ENCODE results near the gene OVOL2.
"Not testable (repeated sequence)": the region's sequence is repeated elsewhere in the genome, so short reads cannot be mapped to it uniquely, and the experiment has no call there.

OVOL2 gene

GRCh38 chr20:18056174-18057100 lies 1.3 kb downstream of the OVOL2 start:
- DNase-seq = peak; percentile 39

DNA sequence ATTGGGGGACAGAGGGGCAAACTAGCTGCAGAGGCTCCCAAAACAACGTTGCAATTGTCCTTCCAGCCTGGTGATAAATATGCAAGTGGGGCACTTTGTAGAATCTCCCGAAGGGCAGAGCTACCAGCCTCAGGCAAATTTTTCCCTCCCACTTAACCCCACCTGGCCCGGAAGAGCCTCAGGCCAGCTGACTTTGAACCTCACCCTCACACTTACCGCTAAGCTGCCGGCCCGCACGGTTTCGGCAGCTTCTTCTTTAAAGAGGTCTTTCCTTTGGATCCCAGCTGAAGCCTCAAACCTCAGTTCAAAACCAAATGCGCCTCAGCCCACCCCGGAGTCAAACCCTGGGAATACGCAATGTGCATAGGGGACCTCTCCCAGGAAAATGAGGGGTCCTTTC lies 2.5 kb downstream of the OVOL2 start:
- DNase-seq = no peak

- DNase-seq = no peak
Measured at GRCh38 chr20:18052856-18053255, 4.9 kb downstream of the OVOL2 start.

- no peak for DNase-seq
Measured at GRCh38 chr20:18050628-18051027, 7.1 kb downstream of the OVOL2 start.

- no peak for DNase-seq
Measured at GRCh38 chr20:18048176-18048575, 9.5 kb downstream of the OVOL2 start.

DNA sequence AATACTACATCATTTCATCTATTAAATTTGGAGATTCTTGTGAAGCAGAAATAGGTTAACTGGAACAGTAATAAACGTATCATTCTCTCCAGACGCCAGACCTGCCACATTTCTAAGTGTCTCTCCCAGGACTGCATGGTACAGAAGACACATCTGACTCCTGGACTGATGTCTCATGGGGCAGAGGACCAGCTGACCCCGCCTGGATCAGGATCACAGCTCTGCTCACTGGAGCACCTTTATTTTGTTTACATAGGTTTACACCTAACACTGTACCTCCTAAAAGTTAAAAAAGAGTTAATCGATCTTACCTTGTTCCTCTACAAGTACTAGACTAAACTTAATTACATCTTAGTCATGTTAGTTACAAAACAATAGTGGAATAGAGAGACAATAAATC lies 11.2 kb downstream of the OVOL2 start:
- no peak for DNase-seq

DNA sequence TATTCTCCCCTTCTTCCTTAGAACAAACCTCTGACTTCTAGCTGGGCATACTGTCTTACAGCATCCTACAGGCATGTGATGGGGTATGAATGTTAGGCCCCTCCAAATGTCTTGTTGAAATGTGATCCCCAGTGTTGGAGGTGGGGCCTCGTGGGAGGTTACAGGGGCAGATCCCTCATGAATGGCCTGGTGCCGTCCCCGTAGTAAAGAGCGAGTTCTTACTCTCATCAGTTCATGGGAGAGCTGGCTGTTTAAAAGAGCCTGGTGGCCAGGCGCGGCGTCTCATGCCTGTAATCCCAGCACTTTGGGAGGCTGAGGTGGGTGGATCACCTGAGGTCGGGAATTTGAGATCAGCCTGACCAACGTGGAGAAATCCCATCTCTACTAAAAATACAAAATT lies 15.5 kb downstream of the OVOL2 start:
- no peak for DNase-seq

GRCh38 chr20:18041462-18041861 lies 16.3 kb downstream of the OVOL2 start:
- DNase-seq = no peak

DNA sequence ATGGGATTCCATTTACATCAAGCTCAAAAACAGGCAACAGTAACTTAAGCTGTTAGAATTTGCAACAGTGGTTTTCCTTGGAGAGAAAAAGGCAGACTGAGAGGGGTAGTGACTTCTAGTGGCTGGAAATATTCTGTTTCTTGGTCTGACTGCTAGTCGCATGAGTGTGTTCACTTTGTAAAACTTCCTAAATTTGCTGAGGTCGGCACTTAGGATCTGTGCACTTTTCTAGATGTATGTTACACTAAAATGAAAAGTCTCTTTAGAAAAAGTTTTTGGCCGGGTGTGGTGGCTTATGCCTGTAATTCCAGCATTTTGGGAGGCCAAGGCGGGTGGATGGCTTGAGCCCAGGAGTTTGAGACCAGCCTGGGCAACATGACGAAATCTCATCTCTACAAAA lies 18.7 kb downstream of the OVOL2 start:
- no peak for DNase-seq

- no peak for DNase-seq
Measured at GRCh38 chr20:18034039-18034438, 23.7 kb downstream of the OVOL2 start.

DNA sequence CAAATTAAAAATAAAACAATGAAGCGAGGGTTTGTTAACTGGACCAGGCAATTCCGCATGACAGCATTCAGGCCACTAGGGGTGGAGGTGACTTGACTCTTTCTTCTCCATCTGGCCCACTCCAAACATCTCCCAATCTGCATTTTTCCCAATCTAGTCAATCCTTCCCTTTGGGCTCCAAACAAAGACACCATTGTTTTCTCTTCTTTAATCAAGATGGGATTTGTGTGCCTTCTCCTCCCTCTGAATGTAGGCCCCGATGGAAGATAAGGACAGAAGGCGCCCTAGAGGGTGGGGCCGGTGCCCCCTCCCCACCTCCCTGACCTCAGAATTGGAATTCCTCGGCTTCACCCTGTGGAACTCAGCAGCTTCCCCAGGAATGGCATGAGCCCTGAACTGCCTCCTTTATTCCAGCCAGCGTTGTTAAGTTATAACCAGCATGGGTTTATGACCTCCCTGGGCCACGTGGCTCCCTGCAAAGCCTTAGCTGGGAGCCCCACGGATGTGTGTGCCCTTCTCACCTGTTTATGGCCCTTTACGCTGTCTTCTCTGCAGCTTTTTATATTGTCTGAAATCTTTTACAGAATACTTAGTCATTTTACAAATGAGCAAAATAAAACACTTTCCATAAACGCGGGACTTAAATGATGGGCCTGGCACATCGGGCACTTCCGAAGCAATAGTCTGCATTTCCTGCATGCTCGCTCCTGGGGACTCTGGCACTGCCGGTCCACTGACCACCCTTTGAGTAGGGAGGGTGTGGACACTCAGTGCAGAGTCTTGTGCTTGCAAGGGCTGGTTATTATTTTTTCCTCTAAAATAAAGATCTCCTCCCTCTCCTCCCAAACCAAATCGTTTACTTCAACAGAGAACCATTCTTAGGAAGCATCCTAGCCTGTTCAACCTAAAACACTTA lies 24.5 kb downstream of the OVOL2 start:
- no peak for DNase-seq

GRCh38 chr20:18031888-18032509 lies 25.7 kb downstream of the OVOL2 start:
- no peak for DNase-seq

GRCh38 chr20:18031050-18031449 lies 26.7 kb downstream of the OVOL2 start:
- DNase-seq = no peak

- DNase-seq = no peak
Measured at GRCh38 chr20:18030020-18030419, 27.7 kb downstream of the OVOL2 start.

DNA sequence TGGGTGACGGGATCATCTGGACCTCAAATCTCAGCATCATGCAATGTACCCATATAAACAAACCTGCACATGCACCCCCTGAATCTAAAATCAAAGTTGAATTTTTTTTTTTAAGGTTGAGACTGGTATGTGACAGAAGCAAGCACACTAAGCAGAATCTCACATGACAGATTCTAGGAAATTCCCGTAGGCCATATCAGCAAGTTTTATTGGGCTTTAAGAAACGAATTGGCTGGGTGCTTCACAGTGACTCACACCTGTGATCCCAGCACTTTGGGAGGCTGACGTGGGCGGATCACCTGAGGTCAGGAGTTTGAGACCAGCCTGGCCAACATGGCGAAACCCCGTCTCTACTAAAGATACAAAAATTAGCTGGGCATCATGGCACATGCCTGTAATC lies 30.7 kb downstream of the OVOL2 start:
- DNase-seq = not testable (repeated sequence)

DNA sequence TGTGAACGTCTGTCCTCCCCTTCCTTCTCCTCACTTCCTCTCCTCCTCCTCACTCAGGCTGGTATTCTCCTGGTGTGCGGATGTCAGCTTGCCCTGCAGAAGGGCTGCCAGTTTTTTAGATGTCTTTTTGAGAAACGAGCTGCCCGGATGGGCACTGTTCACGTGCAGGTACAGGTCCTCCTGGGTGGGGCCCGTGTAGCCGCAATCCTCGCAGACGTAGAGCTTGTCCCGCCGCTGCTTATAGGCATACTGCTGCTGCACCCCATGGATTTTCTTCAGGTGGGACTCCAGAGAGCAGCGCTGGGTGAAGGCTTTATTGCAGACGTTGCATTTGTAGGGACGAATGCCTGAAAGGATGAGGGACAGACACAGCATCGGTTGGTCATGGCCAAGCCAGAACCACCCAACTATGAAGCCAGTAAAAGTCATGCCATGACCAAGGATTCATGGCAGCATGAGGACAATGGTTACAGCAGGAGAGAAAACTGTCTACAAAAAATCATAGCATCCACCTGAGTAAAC lies 33.0 kb downstream of the OVOL2 start:
- no peak for DNase-seq

DNA sequence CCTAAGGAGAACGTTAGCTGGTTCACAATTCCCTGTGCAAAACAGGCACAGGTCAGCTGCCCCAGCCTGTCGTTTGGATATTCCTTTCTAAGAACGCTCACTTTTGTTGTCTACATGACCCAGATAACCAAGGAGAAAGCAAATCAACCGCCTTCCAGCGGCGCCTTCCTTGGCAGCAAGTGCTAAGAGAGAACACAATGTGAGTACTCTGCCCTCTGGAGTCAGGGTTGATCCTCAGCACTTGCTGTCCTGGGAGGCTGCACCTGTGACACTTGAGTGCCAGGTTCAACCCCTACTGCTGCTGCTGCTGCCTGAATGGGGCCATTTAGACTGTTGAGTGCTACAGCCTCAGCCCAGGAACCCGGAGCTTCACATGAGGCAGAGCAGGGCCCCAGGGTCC lies 36.8 kb downstream of the OVOL2 start:
- no peak for DNase-seq

GRCh38 chr20:18019068-18019467 lies 38.6 kb downstream of the OVOL2 start:
- no peak for DNase-seq

DNA sequence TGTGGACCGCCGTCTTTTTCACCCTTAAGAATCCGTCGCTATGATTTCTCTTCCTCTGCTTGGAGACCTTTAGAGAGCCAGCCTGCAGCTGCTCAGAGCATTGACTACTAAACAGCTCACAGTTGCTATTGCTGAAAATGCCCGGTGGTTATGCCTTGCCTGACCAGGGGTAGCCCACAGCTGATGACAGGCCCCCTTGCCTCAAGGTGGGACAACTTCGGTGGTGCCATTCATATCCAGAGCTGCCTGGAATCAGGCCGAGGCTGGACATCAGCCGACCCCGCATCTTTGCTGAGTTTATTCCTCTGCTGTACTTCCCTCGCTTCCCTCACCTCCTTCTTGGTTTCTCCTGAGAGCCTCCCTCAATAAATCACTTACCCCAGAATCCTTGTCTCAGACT lies 39.6 kb downstream of the OVOL2 start:
- DNase-seq = no peak

DNA sequence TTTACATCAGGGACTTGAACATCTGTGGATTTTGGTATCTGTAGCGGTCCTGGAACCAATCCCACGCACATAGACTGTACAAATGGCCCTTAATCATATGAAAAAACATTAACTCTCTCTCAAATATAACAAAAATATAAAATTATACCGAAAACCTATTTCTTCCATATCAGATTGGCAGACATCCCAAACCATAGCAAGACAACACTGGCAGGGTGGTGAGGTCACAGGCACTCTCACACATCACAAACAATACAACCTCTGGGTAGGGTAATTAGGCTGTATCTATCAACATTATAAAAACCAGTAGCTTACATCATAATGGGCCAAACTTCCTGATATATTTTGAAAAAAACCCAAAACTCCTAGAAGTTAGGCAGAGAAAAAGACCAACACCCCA lies 40.9 kb downstream of the OVOL2 start:
- no peak for DNase-seq

DNA sequence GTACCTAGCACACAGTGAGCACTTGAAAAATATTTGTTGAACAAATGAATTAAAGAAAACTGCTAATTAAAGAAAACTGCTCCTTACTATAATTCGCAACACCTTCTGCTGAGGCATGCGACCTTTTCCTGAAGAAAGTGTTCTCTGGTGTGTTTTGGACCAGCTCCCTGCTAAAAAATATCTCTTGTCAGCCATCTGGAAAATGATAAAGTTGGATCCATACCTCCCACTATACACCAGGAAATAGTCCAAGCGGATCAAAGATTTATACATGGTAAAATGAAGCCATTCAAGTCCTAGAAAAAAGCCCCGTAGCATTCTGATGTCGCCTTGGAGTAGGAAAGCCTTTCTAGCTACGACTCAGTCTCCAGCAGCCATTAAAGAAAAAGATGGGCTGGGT lies 43.3 kb downstream of the OVOL2 start:
- no peak for DNase-seq

DNA sequence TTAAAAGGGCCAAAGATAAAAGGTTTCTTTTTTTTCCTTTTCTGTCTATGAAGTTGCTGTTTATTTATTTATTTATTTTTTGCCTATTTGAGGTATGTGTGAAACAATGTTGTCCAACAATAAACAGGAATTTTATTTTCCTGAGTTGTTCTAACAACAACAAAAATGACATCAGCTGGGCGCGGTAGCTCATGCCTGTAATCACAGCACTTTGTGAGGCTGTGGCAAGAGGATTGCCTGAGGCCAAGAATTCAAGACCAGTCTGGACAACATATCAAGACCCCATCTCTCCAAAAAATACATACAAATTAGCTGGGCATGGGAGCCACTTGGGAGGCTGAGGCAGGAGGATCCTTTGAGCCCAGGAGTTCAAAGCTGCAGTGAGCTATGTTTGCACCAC lies 44.8 kb downstream of the OVOL2 start:
- no peak for DNase-seq

- DNase-seq = no peak
Measured at GRCh38 chr20:18011951-18012645, 45.6 kb downstream of the OVOL2 start.
